Stimulated activated CD8-positive, alpha-beta memory T cell treated with anti-CD3 and anti-CD28 coated beads, Interleukin-4, amount 100 ng/mL, for 48 hours (primary cell): ENCODE data around the gene DAAM2.

ENCODE experiments used
- DNase-seq: peaks from one replicate; pipeline ENCODE4 v3.0.0-alpha.2; 2020

The DAAM2 gene

DNA sequence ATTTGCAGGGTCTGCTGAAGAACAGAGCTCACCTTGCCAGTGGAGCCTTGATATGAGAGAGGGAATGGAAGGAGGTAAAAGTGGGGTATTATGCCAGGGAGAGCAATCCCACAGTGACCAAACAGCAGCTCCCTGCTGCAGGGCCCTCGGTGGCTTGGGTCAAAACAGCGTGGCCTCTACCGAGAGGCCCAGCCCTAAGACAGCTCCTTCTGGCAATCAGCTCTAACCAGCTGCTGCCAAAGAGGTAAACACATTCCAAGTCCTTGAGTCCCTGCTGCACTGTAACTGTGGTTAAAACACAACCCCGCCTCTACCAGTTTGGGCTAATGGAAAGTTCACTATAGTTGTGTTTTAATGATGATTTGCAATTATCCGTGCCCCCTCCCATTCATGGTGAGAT lies 1.4 kb upstream of the DAAM2 start:
- no peak for DNase-seq

DNA sequence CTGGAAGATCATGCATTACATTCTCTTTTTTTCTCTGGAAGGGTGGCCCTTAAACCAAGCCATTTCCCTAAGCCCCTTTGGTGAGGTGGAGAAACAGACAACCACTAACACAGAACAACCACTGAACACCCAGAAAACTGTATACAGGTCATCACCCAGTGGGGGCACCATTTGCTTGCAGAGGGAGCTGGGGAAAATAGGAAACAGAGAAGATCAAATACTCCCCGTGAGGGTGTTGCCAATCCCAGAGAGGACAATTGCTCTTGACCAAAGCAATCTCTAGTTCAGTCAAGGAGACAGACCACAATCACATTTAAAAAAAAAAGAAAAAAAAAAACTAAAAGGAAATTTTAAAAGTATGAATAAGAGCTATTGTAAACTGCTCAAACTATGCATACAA lies 865 bp upstream of the DAAM2 start:
- DNase-seq = no peak

DNA sequence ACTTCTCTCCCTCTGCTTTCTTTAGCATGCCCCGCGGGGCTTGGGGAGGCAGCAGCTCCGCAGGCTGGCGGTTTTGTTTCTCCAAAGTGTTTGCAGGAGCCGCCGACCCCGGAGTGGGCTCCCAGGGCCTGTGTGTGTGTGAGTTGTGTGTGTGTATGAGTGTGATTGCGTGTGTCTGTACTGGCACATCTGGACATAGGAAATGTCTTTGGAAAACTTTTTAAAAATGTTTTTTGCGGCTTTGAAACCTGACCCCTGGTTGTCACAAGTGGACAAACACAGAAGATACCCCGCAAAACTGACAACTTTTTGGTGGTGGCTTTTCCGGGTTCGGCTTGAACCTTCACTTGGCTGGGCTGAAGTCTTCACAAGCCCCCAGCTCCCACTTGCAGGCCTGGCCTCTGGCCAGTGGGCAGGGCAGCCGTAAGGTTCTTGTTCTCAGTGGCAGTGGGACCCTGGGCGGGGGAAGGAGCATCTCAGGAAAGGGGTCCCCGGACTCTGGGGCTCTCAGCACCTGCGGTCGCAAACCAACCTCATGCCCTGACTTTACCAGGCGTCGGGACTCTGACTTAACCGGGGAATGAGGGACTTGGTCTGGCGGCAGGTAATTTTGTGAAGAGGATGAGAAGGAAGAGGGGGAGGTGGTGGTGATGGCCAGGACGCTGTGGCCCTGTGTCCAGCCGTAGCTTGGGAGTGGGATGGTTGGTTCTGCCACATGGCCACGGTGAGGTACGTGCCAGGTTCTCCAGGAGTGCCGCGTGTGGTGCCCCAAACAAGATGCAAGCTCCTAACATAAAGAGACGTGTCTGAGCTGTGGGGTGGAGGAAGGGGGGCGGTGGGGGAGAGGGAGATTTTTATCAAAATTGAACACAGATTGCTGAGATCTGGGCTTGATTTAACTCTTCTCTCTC lies 619 bp downstream of the DAAM2 start:
- DNase-seq = no peak

DNA sequence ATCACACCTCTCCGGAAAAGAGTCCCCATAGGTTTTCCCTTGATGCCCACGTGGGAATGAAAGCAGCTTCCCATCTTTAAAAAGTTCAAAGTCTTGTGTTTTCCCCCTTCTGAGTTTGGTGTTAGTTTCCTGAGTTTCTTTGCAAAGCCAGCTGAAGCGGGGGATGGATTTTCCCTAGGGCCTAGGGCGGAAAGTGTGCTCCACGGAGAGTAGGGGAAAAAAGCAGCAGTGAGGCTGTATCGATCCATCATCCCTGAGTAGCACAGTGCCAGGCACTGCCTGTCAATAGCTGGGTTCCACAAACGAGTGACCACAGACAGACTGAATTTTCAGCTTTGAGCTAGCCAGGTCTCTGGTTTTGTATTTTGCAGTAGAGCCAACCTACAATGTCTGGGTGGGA lies 1.3 kb downstream of the DAAM2 start:
- no peak for DNase-seq

DNA sequence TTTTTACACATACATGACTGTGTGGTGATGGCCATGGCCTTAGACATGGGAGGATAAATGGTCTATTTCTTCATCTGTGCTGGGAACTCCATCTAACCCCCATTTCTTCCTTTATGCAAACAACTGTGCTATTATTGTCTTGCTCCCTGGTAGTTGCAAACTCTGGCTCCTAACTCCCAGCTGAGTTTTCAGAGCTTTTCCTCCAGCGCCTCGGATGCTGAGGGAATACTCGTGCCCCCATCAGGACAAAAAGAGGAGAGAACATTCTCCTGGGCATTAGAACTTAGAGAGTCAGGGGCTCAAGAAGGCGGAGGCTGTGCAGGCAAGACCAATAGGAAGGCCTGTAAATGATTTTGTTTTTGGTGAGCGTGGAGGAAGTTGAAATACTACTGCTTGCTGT lies 2.1 kb downstream of the DAAM2 start:
- no peak for DNase-seq

DNA sequence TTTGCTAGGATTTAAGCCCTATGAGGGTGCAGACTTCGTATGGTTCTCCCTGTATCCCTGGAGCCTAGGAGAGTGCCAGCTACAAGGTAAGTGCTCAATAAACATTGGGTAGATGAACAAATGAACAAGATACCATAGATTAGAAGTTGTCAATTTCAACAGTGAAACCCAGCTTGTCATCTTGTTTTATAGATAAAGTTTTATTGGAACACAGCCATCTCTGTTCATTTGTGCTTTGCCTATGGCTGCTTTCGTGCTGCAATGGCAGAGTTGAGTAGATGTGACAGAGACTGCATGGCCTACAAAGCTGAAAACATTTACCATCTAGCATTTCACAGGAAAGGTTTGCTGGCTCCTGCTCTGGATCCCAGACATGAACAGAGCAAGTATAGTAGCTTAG lies 5.6 kb downstream of the DAAM2 start:
- no peak for DNase-seq

DNA sequence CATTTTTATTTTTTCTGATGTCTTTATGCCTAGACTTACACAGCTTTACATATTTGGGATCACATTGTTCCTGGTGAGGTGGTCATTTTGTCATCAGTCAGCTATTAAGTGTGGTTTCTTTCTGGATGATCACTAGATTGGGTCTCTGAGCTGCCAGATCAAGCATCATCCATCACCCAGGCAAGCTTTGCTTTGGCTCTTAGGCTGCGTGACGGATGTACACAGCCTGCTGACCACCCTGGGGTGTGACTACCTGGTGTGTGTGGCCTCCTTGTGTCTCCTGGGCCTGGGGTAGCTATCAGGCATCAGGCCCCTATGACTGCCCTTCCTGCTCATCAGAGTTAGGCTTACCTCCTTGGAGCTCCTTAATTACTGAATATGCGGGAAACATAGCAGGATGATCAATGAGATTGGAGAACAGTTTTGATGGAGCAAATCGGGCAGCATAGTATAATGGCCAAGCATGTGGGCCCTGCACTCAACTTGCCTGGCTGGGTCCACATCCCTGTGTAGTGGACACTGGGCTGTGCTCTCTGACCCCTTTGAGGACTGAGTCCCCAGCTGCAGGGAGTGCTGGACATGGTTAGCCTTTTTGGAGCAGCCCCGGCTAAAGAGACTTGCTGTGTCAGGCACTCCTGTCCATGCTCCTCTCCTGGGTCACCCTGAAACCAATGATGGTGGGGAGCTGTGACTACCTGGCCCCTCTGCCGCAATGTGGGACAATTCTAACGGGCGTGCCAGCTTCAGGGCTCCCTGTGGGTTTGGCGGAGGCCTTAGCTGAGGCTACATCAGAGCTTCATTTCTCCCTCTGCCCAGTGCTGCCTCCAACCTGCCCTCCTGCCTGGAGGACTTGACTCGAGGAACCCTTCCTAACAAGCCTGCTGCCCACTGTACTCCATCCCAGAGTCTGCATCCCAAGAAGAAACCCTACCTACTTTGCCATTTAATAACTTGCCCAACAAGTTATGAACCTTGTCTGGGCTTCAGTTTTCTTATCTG lies 8.2 kb downstream of the DAAM2 start:
- DNase-seq = no peak

DNA sequence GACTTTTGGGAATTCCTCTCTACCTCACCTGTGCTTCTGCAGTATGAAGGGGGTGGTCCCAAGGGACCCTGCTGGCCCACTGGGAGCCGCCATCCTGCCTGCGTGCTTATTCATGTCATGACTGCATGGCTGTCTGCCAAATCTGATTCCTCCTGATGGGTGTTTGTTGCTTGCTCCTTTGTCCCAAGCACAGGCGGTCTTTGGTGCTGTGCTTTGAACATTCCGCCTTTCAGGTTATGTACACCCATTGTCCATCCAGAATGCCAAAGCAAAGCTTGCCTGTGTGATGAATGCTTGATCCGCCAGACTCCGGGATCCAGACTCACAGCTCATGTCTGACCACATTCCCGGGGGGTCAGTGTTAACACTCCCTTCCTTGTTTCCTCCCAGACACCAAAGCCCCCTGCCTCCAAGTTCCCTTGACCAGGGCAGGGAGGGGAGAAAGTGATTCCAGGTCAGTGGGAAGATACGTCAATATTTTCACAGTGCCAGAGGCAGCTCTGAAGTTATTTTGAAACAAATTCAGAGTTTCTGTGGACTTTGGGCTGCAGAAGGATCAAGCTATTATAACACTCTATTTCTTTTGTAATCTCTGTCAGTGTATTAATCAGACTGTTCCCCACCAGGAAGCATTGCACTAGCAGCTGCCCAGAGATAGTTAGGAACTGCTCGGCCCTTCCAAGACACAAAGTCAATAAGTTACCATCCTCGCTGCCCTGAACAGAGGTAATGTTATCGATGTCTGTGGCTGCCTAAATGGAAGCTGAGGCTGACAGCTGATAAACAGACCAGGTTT lies 9.5 kb downstream of the DAAM2 start:
- no peak for DNase-seq

DNA sequence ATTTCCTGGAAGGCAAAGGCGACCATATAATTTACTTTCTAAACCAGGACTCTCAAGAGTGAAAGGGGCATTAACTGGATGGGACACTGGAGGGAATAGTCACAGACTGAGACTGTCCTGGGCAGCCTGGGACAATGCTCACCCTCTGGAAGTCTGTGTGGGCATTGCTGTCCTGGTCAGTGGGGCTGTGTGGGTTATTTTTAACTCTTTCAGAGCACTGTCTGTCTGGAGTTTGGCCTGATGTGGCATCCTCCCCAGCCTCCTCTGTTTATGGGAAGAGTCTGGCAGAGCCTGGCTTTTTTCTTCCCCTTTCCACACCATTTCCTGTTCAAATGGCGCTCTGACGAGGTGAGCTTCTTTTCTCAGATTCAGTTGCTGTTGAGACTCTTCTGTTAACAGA lies 11.7 kb downstream of the DAAM2 start:
- DNase-seq = no peak

DNA sequence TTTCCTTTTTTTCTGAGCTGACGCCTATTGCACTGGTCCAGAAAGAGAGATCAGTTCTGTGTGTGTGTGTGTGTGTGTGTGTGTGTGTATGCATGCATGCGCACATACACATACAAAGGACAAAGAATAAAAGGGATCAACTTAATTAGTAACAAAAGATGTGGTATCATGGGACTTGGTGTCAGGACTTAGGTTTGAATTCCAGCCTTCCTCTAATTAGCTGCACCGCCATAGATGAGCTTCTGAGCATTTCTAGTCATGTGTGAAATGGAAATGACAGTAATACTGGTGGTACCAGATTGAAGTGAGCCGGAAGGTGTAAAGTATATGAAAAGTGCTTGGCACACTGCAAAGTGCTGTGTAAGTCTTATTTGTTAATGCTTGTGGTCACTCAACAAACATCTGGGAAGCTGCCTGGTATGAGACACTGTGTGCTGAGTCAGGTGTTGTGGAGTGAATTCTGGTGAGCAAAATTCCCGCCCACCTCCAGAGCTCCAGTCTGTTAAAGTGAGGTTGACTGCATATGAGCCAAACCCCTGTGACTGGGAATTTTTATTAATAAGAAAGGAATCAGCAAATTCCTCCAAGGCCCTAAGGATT lies 12.4 kb downstream of the DAAM2 start:
- no peak for DNase-seq

DNA sequence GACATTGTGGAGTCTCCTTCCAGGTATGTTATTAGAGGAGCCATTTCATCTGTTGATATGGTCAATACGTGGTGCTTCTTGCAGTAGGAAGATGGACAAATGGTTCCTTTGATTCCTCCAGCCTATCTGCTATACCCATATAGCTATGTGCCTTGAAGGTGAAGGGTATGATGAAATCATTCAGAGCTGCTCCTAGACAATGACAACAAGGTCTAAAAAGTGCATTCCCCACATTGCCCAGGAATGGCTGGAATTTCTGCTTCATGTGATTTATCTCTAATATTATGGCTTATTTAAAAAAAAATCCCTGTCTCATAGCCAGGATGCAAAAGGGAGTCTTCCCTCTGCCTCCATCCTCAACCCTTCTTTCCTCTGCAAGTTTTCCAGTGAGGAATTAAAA lies 14.1 kb downstream of the DAAM2 start:
- DNase-seq = no peak

DNA sequence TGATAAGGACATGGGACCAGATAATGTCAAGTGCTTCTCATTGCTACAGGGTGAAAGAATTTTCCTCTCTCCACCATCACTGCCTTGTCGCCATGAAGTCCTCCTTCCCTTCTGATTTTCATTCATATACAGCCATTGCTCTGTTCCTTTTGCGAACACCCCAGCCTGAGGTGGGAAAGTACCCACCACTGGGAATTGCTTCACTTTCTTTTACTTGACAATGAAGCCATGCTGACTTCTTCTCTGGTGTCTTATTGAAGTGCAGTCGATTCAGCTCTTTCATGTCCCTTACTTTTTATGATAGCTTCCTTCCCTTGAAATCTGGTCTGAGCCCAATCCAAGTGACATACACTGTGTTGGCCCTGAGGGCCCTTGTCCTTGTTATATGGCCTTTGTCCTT lies 16.2 kb downstream of the DAAM2 start:
- no peak for DNase-seq

DNA sequence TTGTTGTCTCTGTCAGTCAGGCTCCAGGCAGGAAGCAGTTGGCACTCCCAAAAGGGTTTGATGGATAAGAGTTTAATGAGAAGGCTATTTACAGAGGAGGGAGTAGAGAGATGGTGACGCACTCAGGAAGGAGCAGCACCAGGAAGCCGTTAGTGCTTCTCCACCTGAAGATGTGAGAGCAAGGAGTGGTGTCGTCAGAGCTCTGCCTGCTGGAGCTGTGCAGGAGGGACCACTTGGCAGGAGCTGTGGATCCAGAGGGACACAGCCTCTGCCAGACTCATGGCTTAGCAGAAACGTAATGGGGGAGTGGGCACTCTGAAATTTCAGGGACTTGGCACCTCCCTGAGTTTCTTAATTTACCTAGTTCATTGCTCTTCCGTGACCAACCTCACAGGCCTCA lies 16.8 kb downstream of the DAAM2 start:
- no peak for DNase-seq

DNA sequence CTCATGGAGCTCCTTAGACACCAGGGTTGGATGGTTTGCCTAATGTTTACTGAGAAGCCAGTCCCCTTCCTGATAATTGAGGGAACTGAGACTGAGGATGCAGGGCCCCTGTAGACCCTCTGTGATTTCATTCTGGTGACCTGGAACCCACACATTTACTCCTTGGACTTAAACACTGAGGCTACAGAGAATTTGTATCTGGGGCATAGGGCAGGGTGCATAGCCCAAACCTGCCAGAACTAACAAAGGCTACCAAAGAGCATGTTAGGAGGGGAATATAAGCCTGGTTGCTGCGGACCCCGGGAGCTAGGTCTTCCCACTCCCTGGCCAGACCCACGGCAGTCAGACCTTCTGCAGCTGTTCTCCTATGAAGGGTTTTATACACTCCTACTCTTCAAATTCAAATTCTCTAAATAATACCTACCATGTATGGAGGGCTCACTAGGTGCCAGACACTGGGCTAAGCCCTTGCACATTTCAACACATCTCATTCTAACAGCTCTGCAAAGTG lies 19.7 kb downstream of the DAAM2 start:
- DNase-seq = no peak

DNA sequence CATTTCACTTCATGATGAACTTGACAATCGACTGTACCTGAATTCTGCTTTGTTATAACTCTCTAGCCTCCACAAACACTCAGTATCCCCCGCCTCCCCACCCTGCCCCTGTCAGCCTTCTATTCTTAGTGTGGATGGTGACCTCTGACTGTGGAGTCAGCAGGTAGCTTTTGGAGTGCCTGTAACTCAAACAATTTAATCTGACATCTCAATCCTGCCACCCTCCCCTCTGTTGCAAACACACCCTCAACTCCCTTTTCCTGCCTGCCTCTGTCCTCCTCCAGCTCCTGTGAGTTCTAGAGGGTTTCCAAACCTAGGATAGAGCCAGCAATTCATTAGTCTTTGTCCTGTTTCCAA lies 20.3 kb downstream of the DAAM2 start:
- no peak for DNase-seq

DNA sequence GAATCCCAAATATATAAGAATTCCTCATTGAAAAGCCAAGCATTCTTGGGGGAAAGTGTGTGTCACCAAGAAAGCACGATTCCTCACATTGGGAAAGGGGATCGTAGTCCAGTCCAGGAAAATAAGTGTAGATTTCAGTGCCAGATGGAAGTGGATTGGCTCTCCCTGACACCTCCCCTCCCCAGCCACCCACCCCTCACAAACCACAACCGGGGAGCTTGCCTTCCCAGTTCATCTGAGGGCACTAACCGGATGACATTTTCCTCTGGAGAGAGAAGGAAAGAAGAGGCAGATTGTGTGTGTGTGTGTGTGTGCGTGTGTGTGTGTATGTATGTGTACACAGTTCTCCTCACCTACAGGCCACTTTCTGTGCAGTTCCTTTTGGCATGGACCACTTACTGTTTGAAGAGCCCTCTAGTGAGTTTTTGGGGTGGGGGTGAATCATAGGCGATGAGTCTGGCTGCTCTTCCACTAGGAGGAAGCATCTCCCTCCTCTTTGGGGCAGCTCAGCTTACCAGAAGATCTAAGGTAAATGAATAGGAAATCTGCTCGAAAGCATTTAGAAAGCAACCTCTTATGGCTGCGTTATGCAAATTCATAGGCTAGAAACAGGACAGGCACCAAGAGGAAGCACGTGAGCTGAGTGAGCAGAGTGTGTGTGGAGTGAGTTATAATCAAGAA lies 20.8 kb downstream of the DAAM2 start:
- no peak for DNase-seq

DNA sequence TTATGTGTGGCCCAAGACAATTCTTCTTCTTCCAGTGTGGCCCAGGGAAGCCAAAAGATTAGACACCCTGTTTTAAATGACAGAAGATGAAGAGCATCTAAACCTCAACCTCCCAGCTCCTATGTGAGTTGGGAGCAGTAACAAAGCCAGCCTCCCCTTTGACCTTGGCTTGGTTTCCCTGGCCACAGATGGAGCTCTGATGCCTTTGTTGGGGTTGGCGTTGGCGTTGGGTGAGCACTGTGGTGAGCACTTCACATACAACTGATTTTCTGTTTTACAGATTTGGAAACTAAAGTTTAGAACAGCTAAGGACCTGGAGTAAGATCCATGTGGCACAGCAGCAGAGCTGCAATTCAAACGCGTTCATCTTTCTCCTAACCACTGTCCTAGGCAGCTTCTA lies 22.1 kb downstream of the DAAM2 start:
- no peak for DNase-seq

DNA sequence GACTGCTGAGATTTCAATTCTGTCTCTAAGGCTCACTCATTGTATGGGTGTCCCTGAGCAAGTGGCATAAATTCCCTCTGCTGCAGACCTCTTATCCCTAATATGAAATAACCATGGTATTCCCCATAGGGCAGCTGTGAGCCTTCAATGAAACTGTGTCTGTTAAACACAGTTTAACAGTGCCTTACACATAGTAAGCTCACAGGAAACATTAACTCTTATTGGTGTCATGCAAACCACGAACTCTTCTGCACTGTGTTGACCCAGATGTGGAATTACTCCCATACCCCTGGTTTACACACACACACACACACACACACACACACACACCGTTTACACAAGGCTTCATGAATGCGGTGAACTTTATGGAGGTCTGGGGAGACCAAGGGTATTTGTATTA lies 23.2 kb downstream of the DAAM2 start:
- no peak for DNase-seq

DNA sequence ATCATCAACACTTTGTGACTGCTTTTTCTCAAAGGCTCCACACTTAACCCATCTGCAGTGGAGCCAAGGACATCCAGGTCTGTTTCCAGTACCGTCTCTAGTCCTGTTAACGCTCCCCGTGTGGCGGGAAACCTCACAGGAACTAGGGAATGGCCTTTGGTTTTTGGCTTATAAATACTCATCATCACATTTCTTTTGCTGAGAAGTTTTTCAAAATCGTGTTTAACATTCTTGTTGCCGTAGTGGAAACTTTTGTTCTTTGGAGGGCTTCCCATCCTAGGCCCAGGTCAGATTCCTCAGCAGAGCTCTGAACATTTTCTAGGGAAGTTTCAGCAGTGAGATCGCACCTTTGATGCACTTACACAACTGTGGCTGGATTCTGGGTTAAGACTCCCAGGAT lies 24.6 kb downstream of the DAAM2 start:
- no peak for DNase-seq

DNA sequence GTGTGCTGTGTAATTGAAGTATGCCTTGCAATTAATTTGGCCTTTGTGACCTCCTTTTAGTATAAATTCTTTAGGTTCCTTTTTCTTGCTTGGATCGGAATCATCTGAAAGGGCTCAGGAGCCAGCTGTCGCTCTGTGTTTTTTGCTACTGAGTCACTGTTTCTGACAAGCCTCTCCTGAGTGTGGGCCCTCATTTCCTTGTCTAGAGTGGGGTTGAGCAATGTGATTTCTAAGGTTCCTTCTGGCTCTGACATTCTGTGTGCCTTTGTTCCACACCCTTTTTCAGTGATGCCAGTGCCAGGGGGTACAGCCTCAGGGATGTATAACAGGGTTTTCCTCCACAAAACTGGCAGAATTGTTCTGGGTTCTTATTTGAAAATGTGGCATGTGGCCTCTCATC lies 26.5 kb downstream of the DAAM2 start:
- DNase-seq = no peak

DNA sequence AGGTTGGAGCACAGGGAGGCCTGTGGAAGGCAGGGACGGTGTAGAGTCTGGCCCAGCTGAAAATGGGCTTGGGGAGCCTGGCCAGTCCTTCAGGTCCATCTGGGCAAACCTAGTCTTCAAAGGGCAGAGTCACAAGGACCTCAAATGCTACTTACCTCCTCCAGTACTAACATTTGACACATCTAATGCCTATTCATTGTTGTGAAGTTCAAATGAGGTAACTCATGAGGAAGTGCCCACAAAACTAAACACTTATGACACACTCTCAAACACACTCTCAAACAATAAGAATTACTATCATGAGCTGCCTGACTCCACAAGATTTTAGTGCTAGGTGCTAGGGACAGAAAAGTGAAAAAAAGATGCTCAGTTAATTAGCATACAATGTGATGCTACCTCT lies 27.1 kb downstream of the DAAM2 start:
- DNase-seq = no peak

DNA sequence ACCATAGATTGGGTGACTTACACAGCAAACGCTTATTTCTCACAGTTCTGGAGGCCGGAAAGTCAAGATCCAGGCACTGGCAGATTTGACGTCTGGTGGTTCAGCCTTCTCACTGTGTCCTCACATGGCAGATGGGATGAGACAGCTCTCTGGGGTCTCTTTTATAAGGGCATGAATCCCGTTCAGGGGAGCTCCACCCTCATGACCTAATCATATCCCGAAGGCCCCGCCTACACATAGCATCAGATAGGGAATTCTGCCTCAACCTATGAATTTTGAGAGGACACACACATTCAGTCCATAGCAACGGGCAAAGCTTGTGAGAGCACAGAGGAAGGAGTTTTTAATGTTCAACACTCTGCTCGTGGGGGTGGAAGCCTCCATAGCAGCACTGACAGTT lies 27.5 kb downstream of the DAAM2 start:
- DNase-seq = no peak
